Measurements from ENCODE around the gene CDC25A. TPM values are rescaled to one million over a fixed set of nuclear protein-coding genes. Genes with fewer than 3 reads are reported as not detected.
A peak's percentile ranks its signal among the peaks of the same experiment; 100 is the strongest.

CDC25A gene
- total RNA-seq, 1 donor from 2014 or later: 51.8 TPM

DNA sequence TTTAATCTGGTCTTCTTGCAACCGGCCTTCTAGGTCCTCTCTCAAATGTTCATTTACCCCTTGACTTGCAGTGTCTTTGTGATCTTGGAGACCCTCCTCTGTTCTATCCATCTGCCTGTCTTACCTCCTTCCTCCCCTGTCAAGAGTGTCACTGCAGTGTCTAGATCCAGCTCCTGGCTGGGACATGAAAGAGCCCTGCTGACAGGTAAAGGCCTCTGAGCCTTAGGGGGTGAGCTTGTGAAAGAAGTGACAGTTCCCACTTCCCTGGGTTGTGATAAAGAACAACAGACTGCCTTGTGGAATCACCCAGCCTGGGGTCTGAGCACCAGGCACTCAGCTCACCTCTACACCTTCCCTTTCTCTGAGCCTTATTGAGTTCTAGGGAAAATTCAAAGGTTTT, 68.0 kb downstream of the CDC25A start:
- Mint-ChIP-seq H3K9me3 (no peaks in the 10 kb centered on the region), H3K27me3 (ENCODE audit: insufficient read depth, low read depth) (peaks cover 2% of the 10 kb centered on the region), H3K4me1 (peaks cover 5% of the 10 kb centered on the region), H3K4me3 (no peak overlapping the region), H3K27ac (peak overlapping the region; percentile 52), H3K36me3 (no peaks in the 10 kb centered on the region)
- Histone ChIP-seq H3K27me3 (no peaks in the 10 kb centered on the region), H3K4me1 (peaks cover 18% of the 10 kb centered on the region), H3K27ac (no peak overlapping the region), H4K20me1 (ENCODE audit: low read depth) (no peaks in the 10 kb centered on the region), H2AFZ (replicated peaks) (no peak overlapping the region), H3K36me3 (no peaks in the 10 kb centered on the region), H3K9ac (no peak overlapping the region), H3K9me3 (ENCODE audit: low read depth) (no peaks in the 10 kb centered on the region), H3F3A (ENCODE audit: low read depth) (peaks cover 14% of the 10 kb centered on the region), H3K79me2 (ENCODE audit: low read depth) (no peaks in the 10 kb centered on the region), H3K4me3 (no peak overlapping the region), H3K4me2 (no peak overlapping the region)
- TF ChIP-seq EZH2 (IDR thresholded peaks at IDR 0.05): no peak
- TF ChIP-seq, protein P1, sequence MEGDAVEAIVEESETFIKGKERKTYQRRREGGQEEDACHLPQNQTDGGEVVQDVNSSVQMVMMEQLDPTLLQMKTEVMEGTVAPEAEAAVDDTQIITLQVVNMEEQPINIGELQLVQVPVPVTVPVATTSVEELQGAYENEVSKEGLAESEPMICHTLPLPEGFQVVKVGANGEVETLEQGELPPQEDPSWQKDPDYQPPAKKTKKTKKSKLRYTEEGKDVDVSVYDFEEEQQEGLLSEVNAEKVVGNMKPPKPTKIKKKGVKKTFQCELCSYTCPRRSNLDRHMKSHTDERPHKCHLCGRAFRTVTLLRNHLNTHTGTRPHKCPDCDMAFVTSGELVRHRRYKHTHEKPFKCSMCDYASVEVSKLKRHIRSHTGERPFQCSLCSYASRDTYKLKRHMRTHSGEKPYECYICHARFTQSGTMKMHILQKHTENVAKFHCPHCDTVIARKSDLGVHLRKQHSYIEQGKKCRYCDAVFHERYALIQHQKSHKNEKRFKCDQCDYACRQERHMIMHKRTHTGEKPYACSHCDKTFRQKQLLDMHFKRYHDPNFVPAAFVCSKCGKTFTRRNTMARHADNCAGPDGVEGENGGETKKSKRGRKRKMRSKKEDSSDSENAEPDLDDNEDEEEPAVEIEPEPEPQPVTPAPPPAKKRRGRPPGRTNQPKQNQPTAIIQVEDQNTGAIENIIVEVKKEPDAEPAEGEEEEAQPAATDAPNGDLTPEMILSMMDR (IDR thresholded peaks at IDR 0.05): no peak
- no peak for DNase-seq (ENCODE audit: low spot score)

DNA sequence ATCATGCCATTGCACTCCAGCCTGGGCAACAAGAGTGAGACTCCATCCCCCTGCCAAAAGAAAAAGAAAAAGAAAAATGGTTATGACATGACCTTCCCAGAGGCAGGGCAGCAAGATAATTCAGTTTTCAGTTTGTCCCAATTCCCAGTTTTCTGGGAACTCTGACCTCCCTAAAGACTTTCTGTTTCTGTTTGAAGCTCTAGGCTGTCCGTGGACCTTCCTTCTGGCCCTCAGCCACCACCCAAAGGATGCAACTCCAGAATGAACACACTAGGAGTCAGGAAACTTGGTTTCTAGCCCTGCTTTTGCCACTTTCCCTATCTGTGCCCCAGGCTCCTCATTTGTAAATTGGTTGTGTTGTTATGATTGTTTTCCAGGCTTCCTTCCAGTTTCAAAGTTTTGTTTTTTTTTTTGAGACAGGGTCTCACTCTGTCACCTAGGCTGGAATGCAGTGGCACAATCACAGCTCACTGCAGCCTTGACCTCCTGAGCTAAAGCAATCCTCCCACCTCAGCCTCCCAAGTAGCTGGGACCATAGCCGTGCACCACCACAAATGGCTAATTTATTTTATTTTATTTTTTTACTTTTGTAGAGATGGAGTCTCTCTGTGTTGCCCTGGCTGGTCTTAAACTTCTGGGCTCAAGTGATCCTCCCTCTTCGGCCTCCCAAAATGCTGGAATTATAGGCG, 68.6 kb downstream of the CDC25A start:
- TF ChIP-seq, protein P1 (IDR thresholded peaks at IDR 0.05): no peak
- TF ChIP-seq EZH2 (IDR thresholded peaks at IDR 0.05) (no peak), EZH2phosphoT487 (IDR thresholded peaks at IDR 0.05) (no peak)
- no peak overlapping the region for H3K9ac ChIP-seq
- H3F3A ChIP-seq (ENCODE audit: low read depth): peaks cover 14% of the 10 kb centered on the region
- H3K4me3 ChIP-seq: no peak overlapping the region
- Mint-ChIP-seq H3K27ac (no peak overlapping the region), H3K4me3 (no peak overlapping the region), H3K9me3 (no peaks in the 10 kb centered on the region), H3K4me1 (peaks cover 5% of the 10 kb centered on the region), H3K27me3 (ENCODE audit: insufficient read depth, low read depth) (peaks cover 3% of the 10 kb centered on the region), H3K36me3 (no peaks in the 10 kb centered on the region)
- no peaks in the 10 kb centered on the region for H3K9me3 ChIP-seq (ENCODE audit: low read depth)
- H3K4me2 ChIP-seq: no peak overlapping the region
- no peaks in the 10 kb centered on the region for H3K27me3 ChIP-seq
- DNase-seq (ENCODE audit: low spot score): no peak
- no peaks in the 10 kb centered on the region for H3K36me3 ChIP-seq
- peaks cover 18% of the 10 kb centered on the region for H3K4me1 ChIP-seq
- no peak overlapping the region for H2AFZ ChIP-seq (replicated peaks)
- no peaks in the 10 kb centered on the region for H4K20me1 ChIP-seq (ENCODE audit: low read depth)
- H3K27ac ChIP-seq: no peak overlapping the region
- H3K79me2 ChIP-seq (ENCODE audit: low read depth): no peaks in the 10 kb centered on the region

- Histone ChIP-seq H3K79me2 (ENCODE audit: low read depth) (no peaks in the 10 kb centered on the region), H3K27ac (no peak overlapping the region), H3K4me3 (no peak overlapping the region), H2AFZ (replicated peaks) (no peak overlapping the region), H3K27me3 (no peaks in the 10 kb centered on the region), H3K4me1 (peaks cover 18% of the 10 kb centered on the region), H3K4me2 (no peak overlapping the region), H3K9me3 (ENCODE audit: low read depth) (no peaks in the 10 kb centered on the region), H3K36me3 (no peaks in the 10 kb centered on the region), H4K20me1 (ENCODE audit: low read depth) (no peaks in the 10 kb centered on the region), H3F3A (ENCODE audit: low read depth) (peaks cover 14% of the 10 kb centered on the region), H3K9ac (no peak overlapping the region)
- Mint-ChIP-seq H3K27ac (no peak overlapping the region), H3K9me3 (no peaks in the 10 kb centered on the region), H3K36me3 (no peaks in the 10 kb centered on the region), H3K27me3 (ENCODE audit: insufficient read depth, low read depth) (peaks cover 3% of the 10 kb centered on the region), H3K4me1 (peaks cover 5% of the 10 kb centered on the region), H3K4me3 (no peak overlapping the region)
- no peak for DNase-seq (ENCODE audit: low spot score)
- TF ChIP-seq EZH2phosphoT487 (IDR thresholded peaks at IDR 0.05): no peak
- TF ChIP-seq, protein P1 (IDR thresholded peaks at IDR 0.05): no peak
- no peak for TF ChIP-seq EZH2 (IDR thresholded peaks at IDR 0.05)
Measured at GRCh38 chr3:48118928-48119327, 69.3 kb downstream of the CDC25A start.

Data from neural progenitor cell (in vitro differentiated cells).